HEK293 (cell line): ENCODE measurements around the gene PKN3.

Experiments used
- ZNF133 ChIP-seq: fragments of 450-650 bp; formaldehyde crosslinking; IDR thresholded peaks from 2 replicates; pipeline ENCODE4 v1.5.1; 2016; ENCODE audit warnings: missing biosample characterization, missing genetic modification characterization
- ZNF184 ChIP-seq: fragments of 450-650 bp; IDR thresholded peaks from 2 replicates; pipeline ENCODE4 v1.5.1; 2018; ENCODE audit warnings: missing biosample characterization, mild to moderate bottlenecking, missing genetic modification characterization
- ZNF416 ChIP-seq: fragments of 450-650 bp; formaldehyde crosslinking; IDR thresholded peaks from 2 replicates; pipeline ENCODE4 v1.5.1; 2016; ENCODE audit warnings: missing biosample characterization, missing genetic modification characterization
- ZNF544 ChIP-seq: fragments of 450-650 bp; formaldehyde crosslinking; IDR thresholded peaks from 2 replicates; pipeline ENCODE4 v1.5.0; 2017; ENCODE audit warnings: missing biosample characterization, missing genetic modification characterization
- ZNF621 ChIP-seq: fragments of 450-650 bp; formaldehyde crosslinking; IDR thresholded peaks from 2 replicates; pipeline ENCODE4 v1.5.1; 2017; ENCODE audit warnings: missing biosample characterization, missing genetic modification characterization
- ZSCAN16 ChIP-seq: fragments of 450-650 bp; formaldehyde crosslinking; IDR thresholded peaks from 2 replicates; pipeline ENCODE4 v1.5.1; 2016; ENCODE audit warnings: missing biosample characterization, missing genetic modification characterization
- TF ChIP-seq, protein P1 (sequence below): fragments of 450-650 bp; formaldehyde crosslinking; IDR thresholded peaks from 2 replicates; pipeline ENCODE4 v1.5.1; 2016; ENCODE audit warnings: missing biosample characterization, missing genetic modification characterization
- TF ChIP-seq, protein P2 (sequence below): fragments of 450-650 bp; IDR thresholded peaks from 2 replicates; pipeline ENCODE4 v1.5.1; 2018; ENCODE audit warnings: missing biosample characterization, mild to moderate bottlenecking, missing genetic modification characterization
- TF ChIP-seq, protein P3 (sequence below): fragments of 450-650 bp; formaldehyde crosslinking; IDR thresholded peaks from 2 replicates; pipeline ENCODE4 v1.5.1; 2016; ENCODE audit warnings: missing biosample characterization, missing genetic modification characterization

DNA sequence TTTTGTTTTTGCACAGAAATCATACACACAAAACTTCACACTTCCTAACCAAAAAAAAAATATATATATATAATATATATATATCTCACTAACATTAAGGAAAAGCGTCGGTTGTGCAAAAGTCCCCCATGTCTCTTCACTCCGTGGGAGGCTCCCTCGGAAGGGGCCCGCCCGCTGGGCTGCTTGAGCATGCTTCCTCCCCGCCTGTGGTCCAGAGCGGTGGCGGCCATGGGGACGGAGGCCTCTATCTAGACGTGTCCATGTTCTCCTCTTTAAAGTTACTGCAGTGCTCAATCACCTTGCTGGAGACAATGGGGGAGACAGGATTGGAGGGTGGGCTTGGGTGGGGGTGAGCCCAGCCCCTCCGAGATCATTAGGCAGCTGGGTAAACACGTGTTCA, 28.8 kb downstream of the PKN3 start:
- no peak for TF ChIP-seq ZNF621 (tag by site-specific recombination)
- no peak for TF ChIP-seq ZNF184 (tag by site-specific recombination)
- no peak for TF ChIP-seq ZNF416 (tag by site-specific recombination)
- no peak for TF ChIP-seq ZNF133 (tag by site-specific recombination)
- TF ChIP-seq, protein P1, sequence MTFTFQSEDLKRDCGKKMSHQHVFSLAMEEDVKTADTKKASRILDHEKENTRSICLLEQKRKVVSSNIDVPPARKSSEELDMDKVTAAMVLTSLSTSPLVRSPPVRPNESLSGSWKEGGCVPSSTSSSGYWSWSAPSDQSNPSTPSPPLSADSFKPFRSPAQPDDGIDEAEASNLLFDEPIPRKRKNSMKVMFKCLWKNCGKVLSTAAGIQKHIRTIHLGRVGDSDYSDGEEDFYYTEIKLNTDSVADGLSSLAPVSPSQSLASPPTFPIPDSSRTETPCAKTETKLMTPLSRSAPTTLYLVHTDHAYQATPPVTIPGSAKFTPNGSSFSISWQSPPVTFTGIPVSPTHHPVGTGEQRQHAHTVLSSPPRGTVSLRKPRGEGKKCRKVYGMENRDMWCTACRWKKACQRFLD (tag by site-specific recombination) = no peak
- TF ChIP-seq, protein P2, sequence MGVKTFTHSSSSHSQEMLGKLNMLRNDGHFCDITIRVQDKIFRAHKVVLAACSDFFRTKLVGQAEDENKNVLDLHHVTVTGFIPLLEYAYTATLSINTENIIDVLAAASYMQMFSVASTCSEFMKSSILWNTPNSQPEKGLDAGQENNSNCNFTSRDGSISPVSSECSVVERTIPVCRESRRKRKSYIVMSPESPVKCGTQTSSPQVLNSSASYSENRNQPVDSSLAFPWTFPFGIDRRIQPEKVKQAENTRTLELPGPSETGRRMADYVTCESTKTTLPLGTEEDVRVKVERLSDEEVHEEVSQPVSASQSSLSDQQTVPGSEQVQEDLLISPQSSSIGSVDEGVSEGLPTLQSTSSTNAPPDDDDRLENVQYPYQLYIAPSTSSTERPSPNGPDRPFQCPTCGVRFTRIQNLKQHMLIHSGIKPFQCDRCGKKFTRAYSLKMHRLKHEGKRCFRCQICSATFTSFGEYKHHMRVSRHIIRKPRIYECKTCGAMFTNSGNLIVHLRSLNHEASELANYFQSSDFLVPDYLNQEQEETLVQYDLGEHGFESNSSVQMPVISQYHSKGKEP (tag by site-specific recombination) = no peak
- no peak for TF ChIP-seq ZSCAN16 (tag by site-specific recombination)
- no peak for TF ChIP-seq ZNF544 (tag by site-specific recombination)
- TF ChIP-seq, protein P3, sequence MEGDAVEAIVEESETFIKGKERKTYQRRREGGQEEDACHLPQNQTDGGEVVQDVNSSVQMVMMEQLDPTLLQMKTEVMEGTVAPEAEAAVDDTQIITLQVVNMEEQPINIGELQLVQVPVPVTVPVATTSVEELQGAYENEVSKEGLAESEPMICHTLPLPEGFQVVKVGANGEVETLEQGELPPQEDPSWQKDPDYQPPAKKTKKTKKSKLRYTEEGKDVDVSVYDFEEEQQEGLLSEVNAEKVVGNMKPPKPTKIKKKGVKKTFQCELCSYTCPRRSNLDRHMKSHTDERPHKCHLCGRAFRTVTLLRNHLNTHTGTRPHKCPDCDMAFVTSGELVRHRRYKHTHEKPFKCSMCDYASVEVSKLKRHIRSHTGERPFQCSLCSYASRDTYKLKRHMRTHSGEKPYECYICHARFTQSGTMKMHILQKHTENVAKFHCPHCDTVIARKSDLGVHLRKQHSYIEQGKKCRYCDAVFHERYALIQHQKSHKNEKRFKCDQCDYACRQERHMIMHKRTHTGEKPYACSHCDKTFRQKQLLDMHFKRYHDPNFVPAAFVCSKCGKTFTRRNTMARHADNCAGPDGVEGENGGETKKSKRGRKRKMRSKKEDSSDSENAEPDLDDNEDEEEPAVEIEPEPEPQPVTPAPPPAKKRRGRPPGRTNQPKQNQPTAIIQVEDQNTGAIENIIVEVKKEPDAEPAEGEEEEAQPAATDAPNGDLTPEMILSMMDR (tag by site-specific recombination) = no peak
